ENCODE results near the gene ASIC2.

Gene ASIC2

GRCh38 chr17:33057564-33057963 lies 235.5 kb downstream of the ASIC2 start:
- no peak for DNase-seq (ENCODE audit: low read depth)

GRCh38 chr17:33056399-33057146 lies 236.5 kb downstream of the ASIC2 start:
- no peak for DNase-seq (ENCODE audit: low read depth)

- DNase-seq (ENCODE audit: low read depth): no peak
These were observed 237.3 kb downstream of the ASIC2 start for GRCh38 chr17:33055746-33056145.

- DNase-seq (ENCODE audit: low read depth): no peak
These were observed 237.9 kb downstream of the ASIC2 start for GRCh38 chr17:33055171-33055611.

GRCh38 chr17:33054412-33054811 lies 238.7 kb downstream of the ASIC2 start:
- no peak for DNase-seq (ENCODE audit: low read depth)

GRCh38 chr17:33053676-33054075 lies 239.4 kb downstream of the ASIC2 start:
- no peak for DNase-seq (ENCODE audit: low read depth)

- no peak for DNase-seq (ENCODE audit: low read depth)
These were observed 240.2 kb downstream of the ASIC2 start for GRCh38 chr17:33052856-33053255.

- no peak for DNase-seq (ENCODE audit: low read depth)
These were observed 242.4 kb downstream of the ASIC2 start for GRCh38 chr17:33050611-33051140.

GRCh38 chr17:33049781-33050414 lies 243.2 kb downstream of the ASIC2 start:
- peak; percentile 13 for DNase-seq (ENCODE audit: low read depth)

GRCh38 chr17:33046361-33047255 lies 246.5 kb downstream of the ASIC2 start:
- no peak for DNase-seq (ENCODE audit: low read depth)

- DNase-seq (ENCODE audit: low read depth): no peak
These were observed 247.9 kb downstream of the ASIC2 start for GRCh38 chr17:33045216-33045615.

- DNase-seq (ENCODE audit: low read depth): no peak
These were observed 248.3 kb downstream of the ASIC2 start for GRCh38 chr17:33044771-33045170.

- no peak for DNase-seq (ENCODE audit: low read depth)
These were observed 252.6 kb downstream of the ASIC2 start for GRCh38 chr17:33040461-33040860.

- peak; percentile 84 for DNase-seq (ENCODE audit: low read depth)
These were observed 253.2 kb downstream of the ASIC2 start for GRCh38 chr17:33039874-33040273.

GRCh38 chr17:33038740-33039139 lies 254.4 kb downstream of the ASIC2 start:
- no peak for DNase-seq (ENCODE audit: low read depth)

GRCh38 chr17:33033176-33033575 lies 259.9 kb downstream of the ASIC2 start:
- no peak for DNase-seq (ENCODE audit: low read depth)

GRCh38 chr17:33028778-33029177 lies 264.3 kb downstream of the ASIC2 start:
- DNase-seq (ENCODE audit: low read depth): no peak

GRCh38 chr17:33028061-33028460 lies 265.0 kb downstream of the ASIC2 start:
- no peak for DNase-seq (ENCODE audit: low read depth)

GRCh38 chr17:33024688-33025486 lies 268.2 kb downstream of the ASIC2 start:
- no peak for DNase-seq (ENCODE audit: low read depth)

GRCh38 chr17:33023790-33024189 lies 269.3 kb downstream of the ASIC2 start:
- no peak for DNase-seq (ENCODE audit: low read depth)

GRCh38 chr17:33021731-33022408 lies 271.2 kb downstream of the ASIC2 start:
- no peak for DNase-seq (ENCODE audit: low read depth)
